HG02870 (cell line): ENCODE data around the gene GRAMD4.
"Not testable (repeated sequence)": the region's sequence is repeated elsewhere in the genome, so short reads cannot be mapped to it uniquely, and the experiment has no call there.

ENCODE experiments used
- ATAC-seq: cut with Tn5 transposase; IDR thresholded peaks from one replicate; pipeline ENCODE4 v1.9.1; 2021; ENCODE audit warnings: mild to moderate bottlenecking, moderate library complexity; ENCODE audit not compliant: unreplicated experiment

Gene GRAMD4

DNA sequence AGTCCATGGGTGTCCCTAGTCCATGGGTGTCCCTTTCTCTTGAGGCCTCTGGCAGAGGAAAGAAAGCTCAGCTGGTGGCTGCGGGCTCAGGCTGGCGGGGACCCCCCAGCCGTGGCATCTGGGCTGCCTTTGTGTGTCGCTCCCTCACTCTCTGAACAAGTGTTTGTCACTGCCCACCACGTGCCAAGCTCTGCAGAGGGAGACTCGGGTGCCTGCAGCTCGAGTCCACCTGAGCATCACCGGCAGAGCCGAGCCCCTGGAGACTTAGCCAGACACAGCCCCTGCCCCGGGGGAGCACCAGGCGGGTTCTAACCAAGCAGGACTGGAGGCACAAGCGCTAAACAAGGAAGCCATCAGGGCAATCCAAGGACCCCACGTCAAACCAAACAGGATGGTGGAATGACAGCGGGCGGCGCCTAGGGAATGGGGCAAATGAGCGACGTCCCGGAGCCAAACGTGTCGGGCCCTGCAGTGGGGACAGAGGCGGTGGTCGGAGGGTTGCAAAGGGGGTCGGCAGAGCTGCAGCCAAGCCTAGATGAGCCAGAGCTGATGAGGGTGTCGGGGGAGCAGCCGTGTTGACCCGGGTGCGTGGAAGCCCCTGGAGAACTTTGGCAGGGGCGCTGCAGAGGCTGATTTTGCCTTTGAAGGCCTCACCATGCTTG lies 2.1 kb upstream of the GRAMD4 start:
- ATAC-seq: no peak

GRCh38 chr22:46618667-46619066 lies 1.5 kb upstream of the GRAMD4 start:
- no peak for ATAC-seq

- no peak for ATAC-seq
Measured at GRCh38 chr22:46619240-46619829, 851 bp upstream of the GRAMD4 start.

DNA sequence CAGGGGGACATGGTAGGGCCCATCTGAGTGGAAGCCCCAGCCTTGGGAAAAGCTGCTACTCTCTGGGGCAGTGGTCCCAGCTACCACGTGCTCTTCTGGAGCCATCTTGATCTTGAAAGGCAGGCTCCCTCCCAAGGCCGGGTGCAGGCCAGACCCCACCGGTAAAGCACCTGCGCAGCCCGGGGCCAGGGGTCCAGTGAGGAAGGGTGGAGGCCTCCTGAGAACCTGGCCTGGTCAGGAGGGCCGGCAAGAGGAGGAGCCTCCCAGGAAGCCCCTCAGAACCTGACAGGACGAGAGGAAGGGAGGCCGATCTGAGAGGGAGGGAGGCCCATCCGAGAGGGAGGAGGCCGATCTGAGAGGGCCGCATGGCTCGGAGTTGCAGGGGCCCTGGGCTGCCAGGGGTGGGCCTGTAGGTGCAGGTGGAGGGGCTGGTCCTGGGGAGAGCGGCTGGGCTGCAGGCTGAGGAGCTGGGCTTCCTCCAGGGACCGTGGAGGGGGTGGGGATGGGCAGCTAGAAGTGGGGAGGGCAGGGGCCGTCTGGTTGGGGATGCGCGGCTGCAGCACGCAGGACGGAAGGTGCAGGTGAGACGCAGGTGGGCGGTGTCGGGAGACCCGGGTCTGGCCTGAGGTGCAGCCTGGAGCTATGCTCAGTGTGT lies 529 bp downstream of the GRAMD4 start:
- ATAC-seq: no peak

DNA sequence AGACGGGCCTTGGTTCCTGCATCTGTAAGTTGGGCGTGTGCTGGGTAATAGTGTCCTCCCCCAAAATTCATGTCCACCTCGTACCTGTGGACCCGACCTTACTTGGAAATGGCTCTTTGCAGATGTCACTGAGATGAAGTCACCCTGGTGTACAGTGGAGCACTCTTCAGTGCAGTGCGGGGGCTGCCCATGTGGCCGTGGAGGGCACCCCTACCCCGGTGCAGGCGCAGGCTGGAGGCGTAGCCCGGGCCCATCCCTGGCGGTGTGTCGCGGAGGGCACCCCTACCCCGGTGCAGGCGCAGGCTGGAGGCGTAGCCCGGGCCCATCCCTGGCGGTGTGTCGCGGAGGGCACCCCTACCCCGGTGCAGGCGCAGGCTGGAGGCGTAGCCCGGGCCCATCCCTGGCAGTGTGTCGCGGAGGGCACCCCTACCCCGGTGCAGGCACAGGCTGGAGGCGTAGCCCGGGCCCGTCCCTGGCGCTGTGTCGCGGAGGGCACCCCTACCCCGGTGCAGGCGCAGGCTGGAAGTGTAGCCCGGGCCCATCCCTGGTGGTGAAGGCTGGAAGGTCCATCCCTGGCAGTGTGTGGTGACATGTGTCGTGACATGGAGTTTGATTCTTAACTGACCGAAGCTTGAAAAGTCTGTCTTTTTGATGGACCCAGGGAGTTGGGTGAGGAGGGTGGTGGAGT lies 1.2 kb downstream of the GRAMD4 start:
- ATAC-seq: not testable (repeated sequence)

DNA sequence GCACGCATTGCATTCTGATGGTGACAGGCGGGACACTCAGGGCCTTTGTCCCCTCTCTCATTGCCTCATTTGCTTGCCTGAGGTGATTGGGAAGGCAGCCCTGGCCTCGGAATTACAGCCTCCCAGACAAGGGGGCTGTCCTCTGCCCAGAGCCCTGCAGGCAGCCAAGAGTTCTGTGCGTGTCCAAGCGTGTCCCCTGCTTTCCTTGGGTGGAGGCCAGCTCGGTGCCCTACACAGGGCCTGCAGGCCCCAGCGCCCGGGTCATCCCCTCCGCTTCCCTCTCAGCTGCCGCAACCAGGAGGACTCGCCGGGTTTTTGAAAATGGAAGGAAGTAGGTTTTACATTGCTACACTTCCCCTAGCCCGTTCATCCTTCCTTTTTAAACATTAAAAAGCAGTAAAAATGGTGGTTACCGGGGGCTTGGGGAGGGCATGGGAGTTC lies 1.9 kb downstream of the GRAMD4 start:
- no peak for ATAC-seq

- no peak for ATAC-seq
Measured at GRCh38 chr22:46625113-46625842, 5.1 kb downstream of the GRAMD4 start.

GRCh38 chr22:46625843-46626349 lies 5.7 kb downstream of the GRAMD4 start:
- no peak for ATAC-seq

DNA sequence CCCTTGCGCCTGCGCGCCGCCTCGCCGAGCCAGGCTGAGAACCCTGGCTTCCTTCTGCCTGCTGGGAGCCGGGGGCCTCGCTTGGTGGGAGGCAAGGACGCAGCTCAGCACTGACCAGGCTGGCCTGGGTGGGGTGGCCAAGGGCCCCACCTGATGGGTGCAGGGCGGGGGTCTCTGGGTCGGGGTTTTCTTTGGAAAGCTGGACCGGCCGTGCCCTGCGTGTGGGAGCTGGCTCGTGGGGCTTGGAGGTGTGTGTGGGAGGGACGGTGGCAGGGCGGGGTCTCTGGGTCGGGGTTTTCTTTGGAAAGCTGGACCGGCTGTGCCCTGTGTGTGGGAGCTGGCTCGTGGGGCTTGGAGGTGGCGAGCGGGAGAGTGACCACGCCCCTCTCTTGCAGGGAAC lies 6.2 kb downstream of the GRAMD4 start:
- ATAC-seq: no peak

GRCh38 chr22:46626911-46627805 lies 7.0 kb downstream of the GRAMD4 start:
- no peak for ATAC-seq

- no peak for ATAC-seq
Measured at GRCh38 chr22:46627806-46628482, 7.8 kb downstream of the GRAMD4 start.

GRCh38 chr22:46628756-46629155 lies 8.6 kb downstream of the GRAMD4 start:
- no peak for ATAC-seq

DNA sequence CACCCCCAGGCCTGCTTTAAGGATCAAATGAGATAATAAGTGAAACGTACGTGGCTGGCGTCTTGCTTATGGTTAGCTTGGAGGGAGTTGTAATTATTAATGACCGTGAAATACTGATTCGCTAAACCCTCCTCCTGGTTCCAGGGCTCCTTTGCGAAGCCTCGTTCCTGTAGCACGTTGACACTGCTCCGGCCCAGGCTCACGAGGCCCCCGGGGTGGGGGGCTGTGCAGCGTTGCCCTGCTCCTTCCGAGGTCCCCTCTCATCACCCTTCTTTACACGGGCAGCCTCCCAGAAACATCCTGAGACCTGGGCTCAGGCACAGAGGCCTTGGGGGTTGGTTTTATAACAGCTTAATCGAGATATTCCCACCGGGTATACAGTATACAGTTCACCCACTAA lies 9.1 kb downstream of the GRAMD4 start:
- no peak for ATAC-seq

DNA sequence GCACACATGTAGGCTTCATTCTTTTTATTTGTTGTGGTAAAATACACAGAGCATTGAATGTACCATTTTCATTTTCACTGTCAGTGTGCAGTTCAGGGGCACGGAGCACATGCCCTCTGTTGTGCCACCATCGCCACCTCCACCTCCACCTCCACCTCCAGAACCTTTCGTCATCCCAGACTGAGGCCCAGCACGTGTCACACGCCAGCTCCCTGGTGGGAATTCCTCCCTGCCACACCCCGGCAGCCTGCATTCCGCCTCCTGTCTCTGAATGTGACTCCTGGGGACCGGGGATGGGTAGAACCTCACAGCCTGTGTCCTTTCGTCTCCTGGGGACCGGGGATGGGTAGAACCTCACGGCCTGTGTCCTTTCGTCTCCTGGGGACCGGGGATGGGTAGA lies 10.9 kb downstream of the GRAMD4 start:
- no peak for ATAC-seq

DNA sequence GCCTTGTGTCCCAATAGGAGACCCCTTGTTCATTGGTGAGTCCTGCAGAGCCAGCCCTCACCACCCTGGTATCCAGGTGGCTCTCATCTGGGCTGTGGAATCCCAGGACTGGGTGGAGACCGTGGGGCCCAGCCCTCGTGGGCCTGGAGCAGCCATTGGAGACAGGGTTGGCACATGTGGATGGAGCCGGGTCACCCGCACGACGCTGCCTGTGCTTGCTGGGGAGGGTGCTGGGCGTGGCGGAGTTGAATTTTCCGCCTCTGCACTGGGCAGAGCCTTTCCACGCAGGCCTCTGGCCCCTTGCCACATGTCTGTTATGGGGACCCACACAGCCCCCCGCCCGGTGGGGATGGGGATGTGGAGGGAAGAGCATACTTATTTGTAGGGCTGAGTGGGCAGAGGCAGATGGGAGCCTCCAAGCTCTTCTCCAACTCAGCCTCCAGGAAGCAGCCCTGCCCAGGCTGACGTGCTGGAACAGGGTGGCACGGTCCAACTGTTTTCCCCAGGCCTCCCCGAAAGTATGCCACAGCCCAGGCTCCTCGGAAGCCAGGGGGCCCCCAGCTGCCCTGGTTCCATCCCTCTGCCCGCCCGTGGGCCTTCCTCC lies 12.6 kb downstream of the GRAMD4 start:
- ATAC-seq: no peak

DNA sequence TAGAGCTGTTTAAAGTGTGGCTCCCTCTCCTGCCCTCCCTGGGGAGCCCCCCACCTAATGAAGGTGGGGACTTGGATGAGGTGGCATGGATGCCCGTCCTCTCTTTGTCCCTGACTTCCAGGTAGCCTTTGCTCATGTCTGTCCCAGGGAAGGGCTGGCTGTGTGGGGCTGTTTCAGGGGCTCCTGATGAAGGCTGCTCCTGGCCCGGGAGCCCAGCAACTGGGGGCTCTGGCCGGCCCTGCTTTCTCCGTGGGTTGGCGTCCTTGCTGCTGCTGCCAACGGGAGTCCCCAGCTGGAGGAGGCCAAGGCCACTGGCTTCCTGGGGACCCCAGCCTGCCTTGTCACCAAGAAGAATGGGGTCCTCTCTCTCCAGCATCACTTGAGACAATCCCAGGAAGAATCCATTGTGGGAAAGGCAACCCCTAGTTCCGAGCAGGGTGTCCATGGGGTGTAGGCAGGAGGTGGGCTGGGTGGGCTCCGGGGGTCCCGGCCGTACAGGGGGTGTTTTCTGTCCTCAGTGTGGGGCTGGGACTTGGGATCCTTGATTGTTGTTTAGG lies 13.2 kb downstream of the GRAMD4 start:
- ATAC-seq: no peak

DNA sequence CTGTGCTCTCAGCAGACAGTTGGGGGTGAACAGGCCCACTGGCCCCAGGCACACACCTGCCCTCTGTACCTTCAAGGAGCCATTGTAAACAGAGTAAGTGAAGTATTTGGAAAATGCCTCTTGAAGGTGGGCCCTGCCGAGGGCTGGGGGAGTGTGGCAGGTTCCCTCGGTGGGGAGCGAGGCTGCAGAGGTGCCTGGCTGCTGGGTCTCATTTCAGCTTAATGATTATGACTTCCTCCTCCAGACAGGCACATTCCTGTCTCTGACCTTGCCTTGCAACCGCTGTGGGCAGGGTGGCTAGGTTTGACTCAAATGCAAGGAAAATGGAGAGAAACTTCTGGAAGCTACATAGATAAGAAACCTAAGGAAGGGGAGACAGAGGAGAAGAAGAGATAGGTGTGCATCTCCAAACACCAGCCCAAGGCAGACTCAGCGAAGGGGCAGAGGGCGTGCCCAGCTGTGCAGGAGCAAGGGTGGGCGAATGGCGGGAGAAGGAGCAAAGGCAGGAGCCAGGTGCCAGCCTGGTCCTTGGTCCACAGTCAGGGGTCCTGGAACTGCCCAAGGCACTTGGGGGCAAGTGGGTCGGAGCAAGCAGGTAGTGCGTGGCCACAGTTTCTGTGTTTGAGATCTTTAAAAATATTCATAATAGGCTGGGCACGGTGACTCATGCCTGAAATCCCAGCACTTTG lies 14.0 kb downstream of the GRAMD4 start:
- ATAC-seq: no peak
